Panc1 (cell line): ENCODE results near the gene MYCN. TPM values are rescaled to one million over a fixed set of nuclear protein-coding genes. Genes with fewer than 3 reads are reported as not detected.
A peak's percentile ranks its signal among the peaks of the same experiment; 100 is the strongest.

ENCODE experiments used
- ATAC-seq: fragments of 200-7000 bp; cut with Tn5 transposase; 2 replicates; pipeline ENCODE4 v1.9.1; 2020; ENCODE audit warnings: mild to moderate bottlenecking, moderate library complexity
- Bru-seq: library from RNA; stranded (reverse); fragments of 400-500 nt; gene quantifications from one replicate; lab custom pipeline; 2021; lab: Mats Ljungman, UMichigan
- BruChase-seq, 2 experiments: library from RNA; stranded (reverse); fragments of 400-500 nt; gene quantifications; one replicate each; lab custom pipeline; 2021; lab: Mats Ljungman, UMichigan
- BruUV-seq: library from RNA; stranded (reverse); fragments of 400-500 nt; replicated peaks from 2 replicates; lab custom pipeline; 2021; lab: Mats Ljungman, UMichigan
- CTCF ChIA-PET: fragments of 300-600 bp; sonication (Branson Sonifier 250); formaldehyde crosslinking; loops from one replicate; lab custom pipeline; 2022; ENCODE audit warnings: antibody characterized with exemption; lab: Charles Lee
- POLR2A ChIA-PET: fragments of 300-600 bp; sonication (Branson Sonifier 250); formaldehyde crosslinking; loops from one replicate; lab custom pipeline; 2022; ENCODE audit warnings: antibody characterized with exemption; lab: Charles Lee
- DNase-seq: peaks from one replicate; pipeline ENCODE4 v3.0.0-alpha.2; 2010; ENCODE audit warnings: low read depth, low spot score
- H3K27ac ChIP-seq: 2 replicates; pipeline ENCODE4 v1.5.1; 2011; ENCODE audit warnings: mild to moderate bottlenecking, low read length, inconsistent platforms
- H3K27me3 ChIP-seq: fragments of 200-500 bp; sonication (Bioruptor generic); 2 replicates; pipeline ENCODE4 v1.6.0; 2014; ENCODE audit warnings: low read length, inconsistent platforms; ENCODE audit not compliant: control insufficient read depth, insufficient read depth
- H3K36me3 ChIP-seq: fragments of 200-500 bp; sonication (Bioruptor generic); 2 replicates; pipeline ENCODE4 v1.5.1; 2014; ENCODE audit warnings: inconsistent platforms, mild to moderate bottlenecking, low read length, moderate library complexity; ENCODE audit not compliant: control insufficient read depth, insufficient read depth
- H3K4me1 ChIP-seq: 2 replicates; pipeline ENCODE4 v1.5.1; 2011; ENCODE audit warnings: inconsistent platforms, mild to moderate bottlenecking, low read length, moderate library complexity; ENCODE audit not compliant: control insufficient read depth, insufficient read depth
- H3K4me3 ChIP-seq, 2 experiments: 2 replicates each; pipeline ENCODE4 v1.5.1; 2011 to 2012; ENCODE audit warnings: low read depth in 2 of 2, low read length in 2 of 2, mild to moderate bottlenecking in 2 of 2, inconsistent platforms in 1 of 2, moderate library complexity in 1 of 2
- H3K9me3 ChIP-seq: fragments of 200-500 bp; sonication (Bioruptor generic); 2 replicates; pipeline ENCODE4 v1.5.1; 2014; ENCODE audit warnings: low read depth, mild to moderate bottlenecking, inconsistent platforms, low read length, moderate library complexity; ENCODE audit not compliant: control insufficient read depth, insufficient read depth
- POLR2AphosphoS5 ChIP-seq: IDR thresholded peaks from 2 replicates; pipeline ENCODE4 v1.6.1; 2012; ENCODE audit warnings: mild to moderate bottlenecking, low read depth, low read length, moderate library complexity
- REST ChIP-seq, 2 experiments: IDR thresholded peaks; 2 replicates each; pipeline ENCODE4 v1.6.1; 2011 to 2012; ENCODE audit warnings: low read depth in 2 of 2, control low read depth in 1 of 2, low read length in 1 of 2, mild to moderate bottlenecking in 1 of 2, moderate library complexity in 1 of 2; ENCODE audit not compliant: insufficient read depth in 1 of 2
- SIN3A ChIP-seq: IDR thresholded peaks from 2 replicates; pipeline ENCODE4 v1.6.1; 2012; ENCODE audit warnings: low read depth, mild to moderate bottlenecking, low read length, moderate library complexity, borderline replicate concordance; ENCODE audit not compliant: insufficient read depth
- TCF7L2 ChIP-seq: IDR thresholded peaks from 2 replicates; pipeline ENCODE4 v1.6.1; 2011; ENCODE audit warnings: mild to moderate bottlenecking, low read depth, low read length, inconsistent platforms
- in situ Hi-C: cut with HindIII; loops from 2 replicates; pipeline ENCODE4 v1.10.0; 2016; ENCODE audit warnings: low sequenced_read_pairs, low pct_unique_long_range_greater_than_20kb
- intact Hi-C: fragments of 100-400 bp; cut with micrococcal nuclease; formaldehyde crosslinking; loops from one replicate; pipeline ENCODE4 v1.10.0; 2022; ENCODE audit not compliant: unreplicated experiment
- long read RNA-seq: library from polyadenylated mRNA; unstranded; transcript quantifications from one replicate; pipeline ENCODE4 v2.0.0, GENCODE V29; 2021; ENCODE audit not compliant: unreplicated experiment
- polyA plus RNA-seq: library from polyadenylated mRNA; unstranded; fragments of >200 nt; gene quantifications from one replicate; pipeline ENCODE4 v1.2.1, GENCODE V29; 2012; ENCODE audit warnings: missing spikeins; ENCODE audit not compliant: insufficient read length
- total RNA-seq: library from RNA; stranded (reverse); gene quantifications from one replicate; pipeline ENCODE4 v1.2.1, GENCODE V29; 2021; ENCODE audit not compliant: unreplicated experiment
- TF ChIP-seq, protein P1 (sequence below): fragments of 450-650 bp; IDR thresholded peaks from 2 replicates; pipeline ENCODE4 v1.5.1; 2017; ENCODE audit warnings: mild to moderate bottlenecking

MYCN gene
- total RNA-seq = not detected
- 0.13 TPM for polyA plus RNA-seq
- Bru-seq, nascent RNA = percentile 10 among the genes with signal in this experiment
- percentile 15 among the genes with signal in this experiment for BruChase-seq, experiment 1, labeled RNA remaining after a 2-hour chase
- percentile 11 among the genes with signal in this experiment for BruChase-seq, experiment 2, labeled RNA remaining after a 6-hour chase
- long read RNA-seq, partial matches to known transcripts = 1 of 1 reads
- long read RNA-seq, other reads (novel, unspliced or antisense) = 0 of 1 reads

GRCh38 chr2:15939854-15940660, at the start of gene MYCN:
TSS of gene MYCN (plus strand) at chr2:15940550. CDS start at chr2:15942065, 1,515 bp downstream.
- CTCF ChIA-PET = interaction anchor here (0.6 to 1.1 kb wide), 3 partner anchors 58 to 342 kb away, joined by 3 to 5 read pairs (median 4); no protein-coding TSS in a partner anchor
- BruUV-seq = no TSS peak
- Histone ChIP-seq H3K27me3 (peaks cover 26% of the 10 kb centered on the region), H3K36me3 (no peaks in the 10 kb centered on the region), H3K27ac (no peak within 1 kb of the TSS), H3K9me3 (no peaks in the 10 kb centered on the region), H3K4me1 (peaks cover 12% of the 10 kb centered on the region), H3K4me3 (peak within 1 kb of the TSS; percentile 19 to 46)
- in situ Hi-C loops = no loop called here
- intact Hi-C loops = loop anchor here (2.0 to 10.0 kb wide), 4 partner anchors 303 to 669 kb away; no protein-coding TSS in a partner anchor
- POLR2A ChIA-PET = no interaction called here
- no peak for DNase-seq
- peak; percentile 55 for ATAC-seq
- no peak for TF ChIP-seq TCF7L2
- TF ChIP-seq, protein P1, sequence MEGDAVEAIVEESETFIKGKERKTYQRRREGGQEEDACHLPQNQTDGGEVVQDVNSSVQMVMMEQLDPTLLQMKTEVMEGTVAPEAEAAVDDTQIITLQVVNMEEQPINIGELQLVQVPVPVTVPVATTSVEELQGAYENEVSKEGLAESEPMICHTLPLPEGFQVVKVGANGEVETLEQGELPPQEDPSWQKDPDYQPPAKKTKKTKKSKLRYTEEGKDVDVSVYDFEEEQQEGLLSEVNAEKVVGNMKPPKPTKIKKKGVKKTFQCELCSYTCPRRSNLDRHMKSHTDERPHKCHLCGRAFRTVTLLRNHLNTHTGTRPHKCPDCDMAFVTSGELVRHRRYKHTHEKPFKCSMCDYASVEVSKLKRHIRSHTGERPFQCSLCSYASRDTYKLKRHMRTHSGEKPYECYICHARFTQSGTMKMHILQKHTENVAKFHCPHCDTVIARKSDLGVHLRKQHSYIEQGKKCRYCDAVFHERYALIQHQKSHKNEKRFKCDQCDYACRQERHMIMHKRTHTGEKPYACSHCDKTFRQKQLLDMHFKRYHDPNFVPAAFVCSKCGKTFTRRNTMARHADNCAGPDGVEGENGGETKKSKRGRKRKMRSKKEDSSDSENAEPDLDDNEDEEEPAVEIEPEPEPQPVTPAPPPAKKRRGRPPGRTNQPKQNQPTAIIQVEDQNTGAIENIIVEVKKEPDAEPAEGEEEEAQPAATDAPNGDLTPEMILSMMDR = peak; percentile 88

GRCh38 chr2:15890936-15891905, 49.1 kb upstream of the MYCN start:
- in situ Hi-C loops (no loop called here), intact Hi-C loops (no loop called here)
- DNase-seq (no peak), ATAC-seq (no peak)
- H3K9me3 ChIP-seq = no peaks in the 10 kb centered on the region
- H3K4me1 ChIP-seq = peaks cover 10% of the 10 kb centered on the region
- TF ChIP-seq POLR2AphosphoS5 (no peak), TCF7L2 (peak; percentile 53; the same call in 1 of the 2 replicates), REST (IDR thresholded peaks at IDR 0.05; ENCODE audit: insufficient read depth in 1 of 2, low read depth in 2 of 2, low read length in 1 of 2) (no peak), SIN3A (no peak)
- TF ChIP-seq, protein P1 = no peak
- ChIA-PET CTCF (no interaction called here), POLR2A (no interaction called here)
- H3K27me3 ChIP-seq = no peaks in the 10 kb centered on the region
- H3K36me3 ChIP-seq = no peaks in the 10 kb centered on the region
- BruUV-seq = no TSS peak
- H3K27ac ChIP-seq = no peak overlapping the region
- H3K4me3 ChIP-seq = no peak overlapping the region
